Raji (cell line): ENCODE results near the gene OXNAD1.

ENCODE experiments used
- POLR2A ChIP-seq: IDR thresholded peaks from 2 replicates; pipeline ENCODE4 v1.6.1; 2011; ENCODE audit warnings: low read depth, low read length, control low read depth; ENCODE audit not compliant: insufficient read depth

Gene OXNAD1

GRCh38 chr3:16303037-16303575 is 38.1 kb downstream of the OXNAD1 start:
- no peak for TF ChIP-seq POLR2A

DNA sequence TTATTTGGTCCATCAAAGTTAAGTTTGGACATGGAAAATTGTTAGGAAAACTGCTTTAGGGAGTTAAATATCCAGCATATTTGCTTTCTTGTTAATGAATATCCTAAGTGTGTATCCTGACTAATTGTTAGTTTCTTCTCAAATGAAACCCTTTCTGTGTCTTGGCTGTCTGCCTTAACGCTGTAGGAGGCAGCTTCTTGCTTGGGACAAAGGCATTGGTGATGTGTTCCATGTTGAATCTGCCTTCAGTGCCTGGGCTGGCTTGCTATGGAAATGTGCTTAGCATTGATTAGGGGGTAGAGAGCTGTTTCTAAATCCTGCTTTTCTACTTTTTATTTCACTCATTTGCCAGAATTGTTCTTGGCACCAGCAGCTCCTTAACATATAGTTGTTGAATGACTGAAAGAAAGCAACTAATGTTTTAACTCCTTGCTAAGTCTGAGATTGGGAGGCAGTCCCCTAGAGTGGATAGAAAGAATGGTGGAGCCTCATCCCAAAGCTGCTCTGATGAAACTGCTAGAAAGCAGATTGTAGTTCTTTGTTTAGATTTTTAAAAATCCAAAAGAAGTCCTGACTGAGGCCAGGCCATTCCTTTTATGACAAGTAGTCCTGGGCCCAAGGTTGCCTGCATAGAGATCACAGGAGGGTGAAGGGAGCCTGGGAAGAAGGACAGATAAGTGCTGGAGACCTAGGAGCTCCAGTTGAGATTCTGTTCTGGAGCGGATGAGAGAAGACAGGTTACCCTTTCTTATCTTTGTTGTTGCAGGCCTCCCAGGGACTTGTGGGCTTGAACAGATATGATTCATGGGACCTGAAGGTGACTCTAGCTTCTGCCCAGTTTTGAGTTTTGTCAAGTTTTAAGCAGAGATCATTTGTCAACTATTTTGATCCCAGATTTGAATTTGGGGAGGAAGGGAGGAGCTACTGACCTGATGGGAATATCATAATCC is 39.3 kb downstream of the OXNAD1 start:
- no peak for TF ChIP-seq POLR2A

DNA sequence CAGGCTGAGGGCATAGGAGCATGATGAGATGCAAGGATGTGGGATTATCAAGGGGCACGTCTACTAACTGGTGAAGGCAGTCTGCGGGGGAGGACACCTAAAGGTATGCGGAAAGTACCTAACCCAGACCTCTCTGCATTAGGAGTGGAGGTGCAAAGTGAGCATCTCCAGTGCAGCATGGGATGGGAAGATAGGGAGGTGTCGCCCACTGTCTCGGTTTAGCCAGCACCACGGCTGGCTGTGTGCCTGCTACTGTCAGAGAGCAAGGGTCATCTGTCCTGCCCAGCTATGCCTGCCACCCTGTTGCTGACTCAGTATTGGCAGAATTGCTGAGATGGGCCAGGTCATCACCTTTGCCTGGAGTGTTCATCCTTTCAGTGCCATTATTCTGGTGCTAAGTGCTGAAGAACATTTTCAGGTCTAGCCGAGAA is 40.1 kb downstream of the OXNAD1 start:
- TF ChIP-seq POLR2A: no peak

DNA sequence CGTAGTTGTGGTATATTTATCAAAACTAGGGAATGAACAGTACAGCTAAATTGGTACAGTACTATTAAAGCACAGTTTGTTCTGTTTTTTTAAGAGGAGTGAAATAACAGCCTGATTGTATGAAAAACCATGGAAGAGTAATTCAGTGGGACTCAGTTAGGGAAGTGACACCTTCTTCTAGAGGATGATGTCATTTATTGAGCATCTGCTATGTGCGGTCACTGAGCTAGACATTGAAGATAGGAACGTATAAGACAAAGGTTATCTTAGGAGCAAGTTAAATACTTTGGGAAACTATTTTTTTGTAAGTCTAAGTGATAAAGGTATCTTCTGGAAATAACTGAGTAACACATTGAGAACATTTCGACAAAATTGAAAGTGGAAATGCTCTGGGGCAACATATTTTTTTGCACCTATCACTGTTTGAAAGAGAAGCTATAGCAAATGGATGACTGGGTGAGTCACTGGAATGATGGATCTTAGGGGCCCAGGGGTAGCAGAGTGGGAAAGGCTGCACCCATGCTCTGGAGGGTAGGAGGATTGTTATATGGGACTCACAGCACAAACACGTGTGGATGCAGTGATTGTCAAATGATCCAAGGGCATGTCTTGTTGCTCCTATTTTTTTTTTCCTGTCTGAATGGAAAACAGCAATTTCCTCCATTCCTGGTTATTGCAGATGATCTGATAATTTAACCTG is 43.0 kb downstream of the OXNAD1 start:
- TF ChIP-seq POLR2A: no peak

DNA sequence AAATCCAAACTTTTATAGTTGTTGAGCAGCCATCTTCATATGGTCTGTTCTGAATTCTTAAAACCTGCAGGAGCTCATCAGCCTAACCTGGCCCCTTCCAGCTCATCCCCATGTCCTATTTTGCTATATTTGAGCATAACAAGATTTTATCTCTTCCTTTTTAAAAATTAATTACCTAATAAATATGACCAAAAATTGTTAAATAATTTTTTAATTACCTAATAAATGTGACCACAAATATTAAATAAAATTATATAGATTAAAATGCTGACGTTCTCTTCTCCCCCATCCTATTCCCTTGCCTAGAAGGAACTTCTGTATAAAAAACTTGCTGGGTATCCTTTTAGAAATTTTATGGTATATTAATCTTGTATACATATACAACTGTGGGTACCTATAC is 43.7 kb downstream of the OXNAD1 start:
- TF ChIP-seq POLR2A: no peak

- TF ChIP-seq POLR2A: no peak
These were observed 44.5 kb downstream of the OXNAD1 start for GRCh38 chr3:16309558-16309957.

DNA sequence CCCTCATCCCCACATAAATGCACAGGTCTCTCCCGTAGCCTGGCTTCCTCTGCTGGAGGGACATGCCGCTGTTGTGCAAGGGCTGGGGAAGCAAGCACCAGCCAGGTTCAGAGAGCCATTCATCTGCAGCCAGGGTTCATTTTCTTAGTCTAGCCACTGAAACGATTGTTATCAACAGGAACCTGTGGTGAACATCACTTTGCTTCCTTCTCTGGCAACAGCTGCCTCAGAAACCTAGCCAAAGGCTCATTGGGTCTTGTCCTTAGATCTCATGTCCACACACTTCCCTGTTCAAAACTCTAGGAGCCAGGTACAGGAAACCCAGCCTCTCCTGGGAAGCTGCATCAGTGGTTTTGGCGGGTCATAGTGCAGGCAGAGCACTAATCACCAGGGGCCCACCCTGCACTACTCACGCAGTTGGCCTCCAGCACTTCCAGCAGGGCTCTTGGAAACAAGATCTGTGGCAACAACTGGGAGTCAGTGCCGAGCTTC is 47.0 kb downstream of the OXNAD1 start:
- TF ChIP-seq POLR2A: no peak

DNA sequence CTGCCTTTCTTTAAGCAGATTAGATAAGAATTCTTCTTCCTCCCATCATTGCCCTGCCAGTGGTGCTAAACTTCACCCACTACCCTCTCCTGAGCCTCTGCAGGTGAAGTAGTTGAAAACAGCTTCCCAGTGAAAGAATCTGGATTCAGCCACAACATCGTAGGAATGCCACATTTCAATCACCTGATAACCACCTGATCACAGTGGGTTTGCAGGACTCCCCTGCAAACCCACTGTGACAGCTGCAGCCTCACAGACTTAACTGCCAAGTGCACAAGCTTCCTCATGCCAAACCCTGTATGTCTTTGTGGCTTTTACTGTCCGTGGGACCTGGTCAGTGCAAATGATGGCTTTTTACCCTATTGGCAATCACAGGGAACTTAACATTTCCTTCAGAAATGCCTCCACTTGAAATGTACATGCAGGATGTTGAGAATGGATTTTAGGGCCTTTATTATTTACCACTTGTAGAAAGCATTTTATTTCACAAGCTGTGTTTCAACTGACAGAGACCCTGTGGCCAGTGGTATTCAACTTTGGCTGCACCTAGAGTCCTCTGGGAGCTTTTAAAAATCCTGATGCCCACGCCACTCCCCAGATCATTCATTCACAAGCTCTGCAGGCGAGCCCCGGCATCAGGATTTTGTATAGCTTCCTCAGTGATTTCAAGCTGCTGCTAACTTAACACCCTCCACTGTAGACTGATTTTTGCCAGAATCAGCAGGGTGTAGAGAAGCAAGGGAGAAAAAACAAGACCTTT is 49.1 kb downstream of the OXNAD1 start:
- no peak for TF ChIP-seq POLR2A

GRCh38 chr3:16315623-16316022 is 50.6 kb downstream of the OXNAD1 start:
- TF ChIP-seq POLR2A: no peak

- TF ChIP-seq POLR2A: no peak
These were observed 51.4 kb downstream of the OXNAD1 start for GRCh38 chr3:16316396-16316795.

DNA sequence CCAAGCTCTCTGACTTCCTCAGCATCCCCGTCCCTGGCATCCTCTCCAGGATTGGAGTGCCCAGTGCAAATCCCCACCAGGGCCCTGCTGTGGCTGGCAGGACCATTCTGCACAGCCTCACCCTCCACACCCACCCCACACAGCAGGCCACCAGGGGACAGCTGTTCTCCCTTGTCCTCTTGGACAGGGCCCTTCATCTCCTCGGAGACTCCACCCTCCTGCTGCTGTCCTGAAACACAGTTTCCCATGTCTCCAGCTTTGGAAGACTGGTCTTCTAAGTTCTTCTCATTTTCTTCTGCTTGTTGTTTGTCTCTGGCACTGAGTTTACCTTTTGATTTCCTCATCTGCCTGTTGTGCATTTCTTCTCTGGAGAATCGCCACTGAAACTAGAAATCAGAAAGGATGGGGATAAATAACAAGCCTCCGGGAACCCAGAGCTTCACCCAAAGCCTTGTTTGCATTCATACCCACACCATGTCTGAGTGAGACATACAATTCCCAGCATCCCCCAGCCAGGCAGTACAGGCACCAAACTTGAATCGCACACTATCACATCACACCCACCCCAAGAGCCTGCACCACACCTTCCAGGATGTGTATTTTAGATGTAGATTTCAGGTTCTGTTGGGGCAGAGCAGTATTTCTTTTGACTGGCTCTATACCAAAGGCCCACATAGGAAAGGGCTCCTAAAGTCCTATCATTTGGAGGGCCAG is 52.0 kb downstream of the OXNAD1 start:
- TF ChIP-seq POLR2A: no peak

- TF ChIP-seq POLR2A: no peak
These were observed 52.5 kb downstream of the OXNAD1 start for GRCh38 chr3:16317561-16317945.

GRCh38 chr3:16318176-16318575 is 53.2 kb downstream of the OXNAD1 start:
- no peak for TF ChIP-seq POLR2A

- no peak for TF ChIP-seq POLR2A
These were observed 54.3 kb downstream of the OXNAD1 start for GRCh38 chr3:16319307-16319706.
